Right lobe of liver (tissue), 6 donors: Measurements from ENCODE around the gene CACNG1. TPM values are rescaled to one million over a fixed set of nuclear protein-coding genes. Genes with fewer than 3 reads are reported as not detected.

Source experiments
- ATAC-seq, 4 donors: fragments of 200-7000 bp; cut with Tn5 transposase; one replicate each; pipeline ENCODE4 v1.9.1; 2020; ENCODE audit warnings: mild to moderate bottlenecking in 4 of 4, moderate library complexity in 4 of 4
- DNase-seq, 3 donors: peaks; one replicate each; pipeline ENCODE4 v3.0.0-alpha.2; 2020
- H3K27ac ChIP-seq, 3 donors: fragments of 200-600 bp; one replicate each; pipeline ENCODE4 v1.8.0; 2022
- H3K27me3 ChIP-seq, 2 donors: fragments of 200-600 bp; one replicate each; pipeline ENCODE4 v1.8.0; 2022
- H3K36me3 ChIP-seq, 4 donors: fragments of 200-600 bp; sonication (generic) in 1 of 4; one replicate each; pipeline versions ENCODE4 v1.5.1 to v1.8.0; 2017 to 2022; ENCODE audit warnings: control low read depth in 1 of 4
- H3K4me1 ChIP-seq, 4 donors: fragments of 200-600 bp; sonication (generic) in 1 of 4; one replicate each; pipeline versions ENCODE4 v1.5.1 to v1.8.0; 2017 to 2022; ENCODE audit warnings: control low read depth in 1 of 4
- H3K4me3 ChIP-seq, 3 donors: fragments of 200-600 bp; one replicate each; pipeline ENCODE4 v1.8.0; 2022
- H3K9me3 ChIP-seq, 4 donors: fragments of 200-600 bp; sonication (generic) in 1 of 4; one replicate each; pipeline versions ENCODE4 v1.5.1 to v1.8.0; 2017 to 2022; ENCODE audit warnings: control low read depth in 1 of 4
- CTCF ChIP-seq, 4 donors: fragments of 200-600 bp in 3 of 4; fragments of 450-650 bp in 1 of 4; IDR thresholded peaks; one replicate each; pipeline versions ENCODE4 v1.5.1 to v1.8.0; 2016 to 2022; ENCODE audit warnings: antibody characterized with exemption in 4 of 4, mild to moderate bottlenecking in 2 of 4
- POLR2A ChIP-seq: fragments of 450-650 bp; IDR thresholded peaks from one replicate; pipeline ENCODE4 v1.6.1; 2017; ENCODE audit warnings: antibody characterized with exemption, mild to moderate bottlenecking
- WGBS: methylation state at CpG from one replicate; pipeline ENCODE4 v1.1.6; 2018; ENCODE audit warnings: low coverage, low lambda C conversion rate; ENCODE audit not compliant: insufficient coverage; ENCODE audit errors: missing lambda C conversion rate; 5-methylcytosine and 5-hydroxymethylcytosine counted together
- intact Hi-C, 2 donors: fragments of 100-400 bp; cut with DNase I; formaldehyde crosslinking; loops; one replicate each; pipeline versions ENCODE4 v1.11.2 to v1.14.1; 2022
- total RNA-seq, 6 experiments: library from RNA; depleted of rRNA in 2 of 6; stranded (reverse); fragments of >200 nt in 2 of 6; fragmentation: NEBNext Ultra II Directional in 3 of 6; extraction: Animal tissue kit (Norgen Biotek cat#: 25700) in 3 of 6; gene quantifications; one replicate each; pipeline versions ENCODE4 v1.1.0 to v1.2.4, GENCODE V29; 2016 to 2023
- donor health status: DM: no; HTN: yes; CAD: no.
- donor health status: DM: no; HTN: no; CAD: no.
- donor health status: DM: no; HTN: no; CAD: no.
- donor health status: DM: no; HTN: yes; CAD: no.
- donor health status: DM: no; HTN: yes; CAD: no.

CACNG1 gene
- total RNA-seq, 6 experiments from 2014 or later, result not detected

GRCh38 chr17:67011527-67012175 is 32.7 kb upstream of the CACNG1 start:
- no peaks in the 10 kb centered on the region for H3K9me3 ChIP-seq
- H3K4me3 ChIP-seq, result no peak overlapping the region
- H3K36me3 ChIP-seq, result no peaks in the 10 kb centered on the region
- H3K27me3 ChIP-seq, result no peaks in the 10 kb centered on the region
- intact Hi-C loops, result no loop called here
- ATAC-seq (no peak), DNase-seq (no peak)
- no peak overlapping the region for H3K27ac ChIP-seq
- WGBS, result 59% methylated on average over 9 of the region's 9 CpGs
- TF ChIP-seq CTCF (IDR thresholded peaks at IDR 0.05), result no peak
- TF ChIP-seq POLR2A, result no peak
- H3K4me1 ChIP-seq, result no peaks in the 10 kb centered on the region

- Histone ChIP-seq H3K27me3 (no peaks in the 10 kb centered on the region), H3K4me3 (no peak overlapping the region), H3K4me1 (no peaks in the 10 kb centered on the region), H3K27ac (no peak overlapping the region), H3K36me3 (no peaks in the 10 kb centered on the region), H3K9me3 (no peaks in the 10 kb centered on the region)
- DNase-seq (no peak), ATAC-seq (no peak)
- TF ChIP-seq POLR2A (no peak), CTCF (IDR thresholded peaks at IDR 0.05) (no peak)
- intact Hi-C loops, result no loop called here
- WGBS, result 87% methylated on average over 3 of the region's 8 CpGs
Measured at GRCh38 chr17:67013891-67014290, 30.5 kb upstream of the CACNG1 start.

- Histone ChIP-seq H3K4me1 (no peaks in the 10 kb centered on the region), H3K4me3 (no peak overlapping the region), H3K36me3 (no peaks in the 10 kb centered on the region), H3K27ac (no peak overlapping the region), H3K27me3 (no peaks in the 10 kb centered on the region), H3K9me3 (no peaks in the 10 kb centered on the region)
- no peak for TF ChIP-seq POLR2A
- TF ChIP-seq CTCF (IDR thresholded peaks at IDR 0.05), result no peak
- intact Hi-C loops, result no loop called here
- WGBS, result 80% methylated on average over 10 of the region's 11 CpGs
- ATAC-seq (no peak), DNase-seq (no peak)
Measured at GRCh38 chr17:67015001-67015400, 29.4 kb upstream of the CACNG1 start.

- ATAC-seq (no peak), DNase-seq (no peak)
- no peaks in the 10 kb centered on the region for H3K4me1 ChIP-seq
- no peaks in the 10 kb centered on the region for H3K36me3 ChIP-seq
- TF ChIP-seq POLR2A, result no peak
- TF ChIP-seq CTCF (IDR thresholded peaks at IDR 0.05), result no peak
- H3K9me3 ChIP-seq, result no peaks in the 10 kb centered on the region
- no peak overlapping the region for H3K27ac ChIP-seq
- no peak overlapping the region for H3K4me3 ChIP-seq
- H3K27me3 ChIP-seq, result no peaks in the 10 kb centered on the region
- intact Hi-C loops, result no loop called here
- 61% methylated on average over 9 of the region's 17 CpGs for WGBS
Measured at GRCh38 chr17:67016039-67016762, 28.2 kb upstream of the CACNG1 start.
